ENCODE results near the gene MDM1. TPM values are rescaled to one million over a fixed set of nuclear protein-coding genes. Genes with fewer than 3 reads are reported as not detected.

MDM1 gene
- total RNA-seq, 2 experiments from 2014 or later, result 25.2 to 28.4 TPM

Other genes with a start within 250 kb of the MDM1 start
- gene IFNG, start 172.6 kb downstream of the MDM1 start, total RNA-seq, result 1 to 10 TPM; 2.8 to 3.4 TPM
- gene IL26, start 106.6 kb downstream of the MDM1 start, total RNA-seq, result under 1 TPM; 0.50 to 1.00 TPM
- under 1 TPM; 0.42 to 0.69 TPM for gene IL22, start 78.8 kb downstream of the MDM1 start, total RNA-seq

Data from activated CD4-positive, alpha-beta T cell treated with anti-CD3 and anti-CD28 coated beads, Interleukin-2, amount 10 ng/mL, durations not matched to agents 7 days and 5 days (primary cell).